ENCODE results near the gene EYA4. TPM values are rescaled to one million over a fixed set of nuclear protein-coding genes. Genes with fewer than 3 reads are reported as not detected.

The EYA4 gene, protein sequence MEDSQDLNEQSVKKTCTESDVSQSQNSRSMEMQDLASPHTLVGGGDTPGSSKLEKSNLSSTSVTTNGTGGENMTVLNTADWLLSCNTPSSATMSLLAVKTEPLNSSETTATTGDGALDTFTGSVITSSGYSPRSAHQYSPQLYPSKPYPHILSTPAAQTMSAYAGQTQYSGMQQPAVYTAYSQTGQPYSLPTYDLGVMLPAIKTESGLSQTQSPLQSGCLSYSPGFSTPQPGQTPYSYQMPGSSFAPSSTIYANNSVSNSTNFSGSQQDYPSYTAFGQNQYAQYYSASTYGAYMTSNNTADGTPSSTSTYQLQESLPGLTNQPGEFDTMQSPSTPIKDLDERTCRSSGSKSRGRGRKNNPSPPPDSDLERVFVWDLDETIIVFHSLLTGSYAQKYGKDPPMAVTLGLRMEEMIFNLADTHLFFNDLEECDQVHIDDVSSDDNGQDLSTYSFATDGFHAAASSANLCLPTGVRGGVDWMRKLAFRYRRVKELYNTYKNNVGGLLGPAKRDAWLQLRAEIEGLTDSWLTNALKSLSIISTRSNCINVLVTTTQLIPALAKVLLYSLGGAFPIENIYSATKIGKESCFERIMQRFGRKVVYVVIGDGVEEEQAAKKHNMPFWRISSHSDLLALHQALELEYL
- polyA plus RNA-seq (2011; rRNA removed) (28.3 and 30.8 TPM in 2 replicates), polyA plus RNA-seq (2017; fragmentation: RNase III; extraction: RNeasy Plus Mini Kit Qiagen cat#74134 plus additional on column Dnase treatment) (10.6 to 14.4 TPM (median 11.3 TPM) in 3 replicates), polyA minus RNA-seq (2011; rRNA and poly(A)+ RNA removed) (52.4 and 58.6 TPM in 2 replicates)
- polyA plus RNA-seq (2012; cell fraction: cytosol; rRNA removed): 7.0 and 10.0 TPM in 2 replicates
- 10.9 and 13.5 TPM in 2 replicates for polyA plus RNA-seq (2012; cell fraction: nucleus; rRNA removed)

DNA sequence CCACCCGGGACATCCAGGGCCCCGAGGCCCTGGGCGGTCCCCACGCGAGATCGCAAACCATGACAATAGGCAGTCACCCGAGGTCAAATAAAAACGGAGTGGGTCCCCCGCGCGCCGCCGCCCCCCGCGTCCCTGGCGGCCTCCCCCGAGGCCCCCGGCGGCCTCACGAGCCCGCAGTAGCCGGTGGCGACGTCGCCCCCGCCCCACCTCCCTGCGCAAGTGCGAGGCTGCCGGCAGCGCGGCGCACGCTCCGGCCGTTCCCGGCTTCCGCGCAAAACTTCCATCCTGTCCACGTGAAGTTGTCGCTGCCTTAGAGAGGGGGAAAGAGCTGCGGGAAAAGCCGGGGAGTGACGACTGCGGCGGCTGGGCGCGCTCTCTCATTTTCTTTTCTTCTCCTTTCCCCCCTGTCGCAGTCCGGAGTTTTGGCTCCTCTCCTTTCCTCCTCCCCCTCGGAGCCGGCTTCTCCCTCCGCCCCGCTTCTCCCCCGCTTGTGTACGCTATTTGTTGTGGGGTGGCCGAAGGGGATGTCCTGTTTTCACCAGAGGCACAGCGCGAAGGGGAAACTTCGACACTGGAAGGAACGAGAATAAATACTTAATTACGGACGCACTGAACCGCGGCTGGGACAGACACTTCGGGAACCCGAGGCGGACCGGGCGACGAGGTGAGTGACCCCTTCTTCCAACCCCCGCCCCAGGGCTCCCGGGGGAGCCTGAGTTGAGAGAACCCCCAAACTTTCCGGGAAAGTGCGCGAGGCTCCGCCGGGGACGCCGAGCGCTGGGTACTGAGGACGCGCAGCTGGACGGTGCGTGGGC, at the start of gene EYA4:
TSS of gene EYA4 (plus strand) at position 272 of the 815 bp plus-strand sequence. CDS start 33,424 bp downstream, outside the sequence.
- TF ChIP-seq, protein P1, sequence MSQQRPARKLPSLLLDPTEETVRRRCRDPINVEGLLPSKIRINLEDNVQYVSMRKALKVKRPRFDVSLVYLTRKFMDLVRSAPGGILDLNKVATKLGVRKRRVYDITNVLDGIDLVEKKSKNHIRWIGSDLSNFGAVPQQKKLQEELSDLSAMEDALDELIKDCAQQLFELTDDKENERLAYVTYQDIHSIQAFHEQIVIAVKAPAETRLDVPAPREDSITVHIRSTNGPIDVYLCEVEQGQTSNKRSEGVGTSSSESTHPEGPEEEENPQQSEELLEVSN (IDR thresholded peaks at IDR 0.05; ENCODE audit: borderline replicate concordance, low read depth): peak; percentile 39; the same call in 1 of the 2 replicates
- no peak for TF ChIP-seq TFCP2L1 (CRISPR knock-in tag; IDR thresholded peaks at IDR 0.05)
- TF ChIP-seq JUN (IDR thresholded peaks at IDR 0.05): peak; percentile 39 to 50; a peak in 1 of 5 replicates
- TF ChIP-seq RAD21 (conservative IDR thresholded peaks at IDR 0.05 in 1 of 2, IDR thresholded peaks at IDR 0.05 in 1 of 2): peak in 1 of 2 experiments; percentile 8; a peak in 1 of 5 replicates
- TF ChIP-seq, protein P2, sequence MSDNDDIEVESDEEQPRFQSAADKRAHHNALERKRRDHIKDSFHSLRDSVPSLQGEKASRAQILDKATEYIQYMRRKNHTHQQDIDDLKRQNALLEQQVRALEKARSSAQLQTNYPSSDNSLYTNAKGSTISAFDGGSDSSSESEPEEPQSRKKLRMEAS (IDR thresholded peaks at IDR 0.05): peak; percentile 79
- no peak for TF ChIP-seq FOXS1 (CRISPR knock-in tag; IDR thresholded peaks at IDR 0.05)
- TF ChIP-seq, protein P3, sequence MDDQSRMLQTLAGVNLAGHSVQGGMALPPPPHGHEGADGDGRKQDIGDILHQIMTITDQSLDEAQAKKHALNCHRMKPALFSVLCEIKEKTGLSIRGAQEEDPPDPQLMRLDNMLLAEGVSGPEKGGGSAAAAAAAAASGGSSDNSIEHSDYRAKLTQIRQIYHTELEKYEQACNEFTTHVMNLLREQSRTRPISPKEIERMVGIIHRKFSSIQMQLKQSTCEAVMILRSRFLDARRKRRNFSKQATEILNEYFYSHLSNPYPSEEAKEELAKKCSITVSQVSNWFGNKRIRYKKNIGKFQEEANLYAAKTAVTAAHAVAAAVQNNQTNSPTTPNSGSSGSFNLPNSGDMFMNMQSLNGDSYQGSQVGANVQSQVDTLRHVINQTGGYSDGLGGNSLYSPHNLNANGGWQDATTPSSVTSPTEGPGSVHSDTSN (IDR thresholded peaks at IDR 0.05): no peak
- TF ChIP-seq ZSCAN20 (CRISPR knock-in tag; IDR thresholded peaks at IDR 0.05): no peak
- TF ChIP-seq JUNB (IDR thresholded peaks at IDR 0.05): no peak
- under 1% methylated on average over 25 of the region's 84 CpGs for WGBS (ENCODE audit: missing lambda C conversion rate)
- Histone ChIP-seq H3K27ac (peak within 1 kb of the TSS; percentile 94 to 100), H3K4me1 (peaks cover 50% of the 10 kb centered on the region), H3K9me3 (no peaks in the 10 kb centered on the region), H3K4me3 (peak within 1 kb of the TSS; percentile 69), H3K4me2 (peak within 1 kb of the TSS; percentile 96)
- ChIA-PET POLR2A (no interaction called here), CTCF (no interaction called here)
- DNase-seq (ENCODE audit: low read depth in 1 of 2, low spot score in 1 of 2) (peak; percentile 41 to 74), FAIRE-seq (no peak), ATAC-seq (peak; percentile 76 to 77)

DNA sequence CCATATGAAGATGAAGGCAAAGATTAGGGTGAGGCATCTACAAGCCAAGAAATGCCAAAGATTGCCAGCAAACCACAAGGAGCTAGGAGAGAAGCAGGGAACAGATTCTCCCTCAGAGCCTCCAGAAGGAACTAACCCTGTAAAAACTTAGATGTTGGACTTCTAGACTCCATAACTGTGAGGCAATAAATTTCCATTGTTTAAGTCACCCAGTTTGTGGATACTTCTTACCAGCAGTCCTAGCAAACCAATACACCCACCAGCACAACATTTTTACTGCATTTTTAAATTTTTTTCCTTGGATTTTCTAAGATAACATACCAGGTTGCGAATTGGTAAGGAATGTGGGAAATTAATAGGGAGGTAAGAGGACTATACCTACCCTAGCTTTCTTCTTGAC, 47.8 kb upstream of the EYA4 start:
- H3K27ac ChIP-seq: no peak overlapping the region
- CTCF ChIA-PET: interaction anchor here (0.9 to 1.0 kb wide), 2 partner anchors 8 to 723 kb away, joined by 3 read pairs; no protein-coding TSS in a partner anchor
- FAIRE-seq: no peak
- DNase-seq (ENCODE audit: low read depth in 1 of 2, low spot score in 1 of 2): no peak
- WGBS (ENCODE audit: missing lambda C conversion rate): 77% methylated on average over 1 of the region's 1 CpG
- no peak overlapping the region for H3K4me2 ChIP-seq
- no peak overlapping the region for H3K4me3 ChIP-seq
- ATAC-seq: no peak
- POLR2A ChIA-PET: no interaction called here
- peaks cover 9% of the 10 kb centered on the region; the same call in 1 of the 3 replicates for H3K9me3 ChIP-seq
- no peaks in the 10 kb centered on the region for H3K4me1 ChIP-seq
- TF ChIP-seq JUNB (IDR thresholded peaks at IDR 0.05) (no peak), KDM1A (IDR thresholded peaks at IDR 0.05; ENCODE audit: low read depth) (no peak), RFX5 (IDR thresholded peaks at IDR 0.05) (no peak), HDAC2 (IDR thresholded peaks at IDR 0.05) (no peak), HOXB13 (CRISPR knock-in tag; IDR thresholded peaks at IDR 0.05; ENCODE audit: low read depth) (no peak), MAFK (IDR thresholded peaks at IDR 0.05; ENCODE audit: partially characterized antibody) (no peak), CBX8 (IDR thresholded peaks at IDR 0.05) (no peak), POLR2AphosphoS2 (conservative IDR thresholded peaks at IDR 0.05; ENCODE audit: low read length) (no peak), PHF8 (IDR thresholded peaks at IDR 0.05; ENCODE audit: borderline replicate concordance, low read depth) (no peak)
- TF ChIP-seq, protein P4, sequence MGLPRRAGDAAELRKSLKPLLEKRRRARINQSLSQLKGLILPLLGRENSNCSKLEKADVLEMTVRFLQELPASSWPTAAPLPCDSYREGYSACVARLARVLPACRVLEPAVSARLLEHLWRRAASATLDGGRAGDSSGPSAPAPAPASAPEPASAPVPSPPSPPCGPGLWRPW (IDR thresholded peaks at IDR 0.05): no peak
- TF ChIP-seq, protein P5, sequence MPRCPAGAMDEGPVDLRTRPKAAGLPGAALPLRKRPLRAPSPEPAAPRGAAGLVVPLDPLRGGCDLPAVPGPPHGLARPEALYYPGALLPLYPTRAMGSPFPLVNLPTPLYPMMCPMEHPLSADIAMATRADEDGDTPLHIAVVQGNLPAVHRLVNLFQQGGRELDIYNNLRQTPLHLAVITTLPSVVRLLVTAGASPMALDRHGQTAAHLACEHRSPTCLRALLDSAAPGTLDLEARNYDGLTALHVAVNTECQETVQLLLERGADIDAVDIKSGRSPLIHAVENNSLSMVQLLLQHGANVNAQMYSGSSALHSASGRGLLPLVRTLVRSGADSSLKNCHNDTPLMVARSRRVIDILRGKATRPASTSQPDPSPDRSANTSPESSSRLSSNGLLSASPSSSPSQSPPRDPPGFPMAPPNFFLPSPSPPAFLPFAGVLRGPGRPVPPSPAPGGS (IDR thresholded peaks at IDR 0.05): no peak
- TF ChIP-seq, protein P3 (IDR thresholded peaks at IDR 0.05): no peak
- TF ChIP-seq, protein P6, sequence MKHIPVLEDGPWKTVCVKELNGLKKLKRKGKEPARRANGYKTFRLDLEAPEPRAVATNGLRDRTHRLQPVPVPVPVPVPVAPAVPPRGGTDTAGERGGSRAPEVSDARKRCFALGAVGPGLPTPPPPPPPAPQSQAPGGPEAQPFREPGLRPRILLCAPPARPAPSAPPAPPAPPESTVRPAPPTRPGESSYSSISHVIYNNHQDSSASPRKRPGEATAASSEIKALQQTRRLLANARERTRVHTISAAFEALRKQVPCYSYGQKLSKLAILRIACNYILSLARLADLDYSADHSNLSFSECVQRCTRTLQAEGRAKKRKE (CRISPR knock-in tag; IDR thresholded peaks at IDR 0.05; ENCODE audit: low read depth): no peak
- TF ChIP-seq, protein P7, sequence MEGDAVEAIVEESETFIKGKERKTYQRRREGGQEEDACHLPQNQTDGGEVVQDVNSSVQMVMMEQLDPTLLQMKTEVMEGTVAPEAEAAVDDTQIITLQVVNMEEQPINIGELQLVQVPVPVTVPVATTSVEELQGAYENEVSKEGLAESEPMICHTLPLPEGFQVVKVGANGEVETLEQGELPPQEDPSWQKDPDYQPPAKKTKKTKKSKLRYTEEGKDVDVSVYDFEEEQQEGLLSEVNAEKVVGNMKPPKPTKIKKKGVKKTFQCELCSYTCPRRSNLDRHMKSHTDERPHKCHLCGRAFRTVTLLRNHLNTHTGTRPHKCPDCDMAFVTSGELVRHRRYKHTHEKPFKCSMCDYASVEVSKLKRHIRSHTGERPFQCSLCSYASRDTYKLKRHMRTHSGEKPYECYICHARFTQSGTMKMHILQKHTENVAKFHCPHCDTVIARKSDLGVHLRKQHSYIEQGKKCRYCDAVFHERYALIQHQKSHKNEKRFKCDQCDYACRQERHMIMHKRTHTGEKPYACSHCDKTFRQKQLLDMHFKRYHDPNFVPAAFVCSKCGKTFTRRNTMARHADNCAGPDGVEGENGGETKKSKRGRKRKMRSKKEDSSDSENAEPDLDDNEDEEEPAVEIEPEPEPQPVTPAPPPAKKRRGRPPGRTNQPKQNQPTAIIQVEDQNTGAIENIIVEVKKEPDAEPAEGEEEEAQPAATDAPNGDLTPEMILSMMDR (IDR thresholded peaks at IDR 0.05): no peak
- TF ChIP-seq, protein P8, sequence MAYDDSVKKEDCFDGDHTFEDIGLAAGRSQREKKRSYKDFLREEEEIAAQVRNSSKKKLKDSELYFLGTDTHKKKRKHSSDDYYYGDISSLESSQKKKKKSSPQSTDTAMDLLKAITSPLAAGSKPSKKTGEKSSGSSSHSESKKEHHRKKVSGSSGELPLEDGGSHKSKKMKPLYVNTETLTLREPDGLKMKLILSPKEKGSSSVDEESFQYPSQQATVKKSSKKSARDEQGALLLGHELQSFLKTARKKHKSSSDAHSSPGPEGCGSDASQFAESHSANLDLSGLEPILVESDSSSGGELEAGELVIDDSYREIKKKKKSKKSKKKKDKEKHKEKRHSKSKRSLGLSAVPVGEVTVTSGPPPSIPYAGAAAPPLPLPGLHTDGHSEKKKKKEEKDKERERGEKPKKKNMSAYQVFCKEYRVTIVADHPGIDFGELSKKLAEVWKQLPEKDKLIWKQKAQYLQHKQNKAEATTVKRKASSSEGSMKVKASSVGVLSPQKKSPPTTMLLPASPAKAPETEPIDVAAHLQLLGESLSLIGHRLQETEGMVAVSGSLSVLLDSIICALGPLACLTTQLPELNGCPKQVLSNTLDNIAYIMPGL (CRISPR knock-in tag; IDR thresholded peaks at IDR 0.05; ENCODE audit: borderline replicate concordance): no peak
